HL-60 (cell line): Measurements from ENCODE around the gene PAK4.

Experiments
- CTCF ChIP-seq: IDR thresholded peaks from one replicate; pipeline ENCODE4 v1.5.1; 2011; ENCODE audit warnings: low read length, control low read depth, inconsistent platforms; ENCODE audit not compliant: insufficient read depth
- GABPA ChIP-seq: IDR thresholded peaks from 2 replicates; pipeline ENCODE4 v1.6.1; 2012; ENCODE audit warnings: low read depth
- POLR2AphosphoS5 ChIP-seq: IDR thresholded peaks from 2 replicates; pipeline ENCODE4 v1.6.1; 2012; ENCODE audit warnings: low read depth
- SPI1 ChIP-seq: IDR thresholded peaks from 2 replicates; pipeline ENCODE4 v1.6.1; 2012; ENCODE audit warnings: low read depth, mild to moderate bottlenecking, borderline replicate concordance
- TF ChIP-seq, protein P1 (sequence below): IDR thresholded peaks from 2 replicates; pipeline ENCODE4 v1.6.1; 2012; ENCODE audit warnings: low read depth; ENCODE audit not compliant: insufficient replicate concordance

DNA sequence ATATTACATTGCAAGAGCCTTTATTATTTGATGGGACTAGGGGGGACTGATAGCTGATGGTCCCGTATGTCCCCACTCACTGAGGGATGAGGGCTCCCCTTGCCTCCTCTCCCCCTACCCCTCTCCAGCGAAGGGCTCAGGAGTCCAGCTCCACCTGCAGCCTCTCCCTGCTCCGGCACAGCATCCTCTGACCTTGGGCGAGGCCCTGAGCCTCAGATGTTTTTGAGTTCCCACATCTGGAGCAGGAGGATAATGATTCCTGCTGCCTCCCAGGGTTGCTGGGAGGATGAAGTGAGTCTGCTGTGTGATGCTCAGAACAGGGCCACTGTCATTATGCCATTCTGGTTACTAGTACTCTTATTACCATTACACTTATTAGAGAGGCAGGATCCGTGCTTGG, 15.0 kb downstream of the PAK4 start:
- TF ChIP-seq CTCF = no peak
- no peak for TF ChIP-seq POLR2AphosphoS5
- no peak for TF ChIP-seq GABPA
- TF ChIP-seq, protein P1, sequence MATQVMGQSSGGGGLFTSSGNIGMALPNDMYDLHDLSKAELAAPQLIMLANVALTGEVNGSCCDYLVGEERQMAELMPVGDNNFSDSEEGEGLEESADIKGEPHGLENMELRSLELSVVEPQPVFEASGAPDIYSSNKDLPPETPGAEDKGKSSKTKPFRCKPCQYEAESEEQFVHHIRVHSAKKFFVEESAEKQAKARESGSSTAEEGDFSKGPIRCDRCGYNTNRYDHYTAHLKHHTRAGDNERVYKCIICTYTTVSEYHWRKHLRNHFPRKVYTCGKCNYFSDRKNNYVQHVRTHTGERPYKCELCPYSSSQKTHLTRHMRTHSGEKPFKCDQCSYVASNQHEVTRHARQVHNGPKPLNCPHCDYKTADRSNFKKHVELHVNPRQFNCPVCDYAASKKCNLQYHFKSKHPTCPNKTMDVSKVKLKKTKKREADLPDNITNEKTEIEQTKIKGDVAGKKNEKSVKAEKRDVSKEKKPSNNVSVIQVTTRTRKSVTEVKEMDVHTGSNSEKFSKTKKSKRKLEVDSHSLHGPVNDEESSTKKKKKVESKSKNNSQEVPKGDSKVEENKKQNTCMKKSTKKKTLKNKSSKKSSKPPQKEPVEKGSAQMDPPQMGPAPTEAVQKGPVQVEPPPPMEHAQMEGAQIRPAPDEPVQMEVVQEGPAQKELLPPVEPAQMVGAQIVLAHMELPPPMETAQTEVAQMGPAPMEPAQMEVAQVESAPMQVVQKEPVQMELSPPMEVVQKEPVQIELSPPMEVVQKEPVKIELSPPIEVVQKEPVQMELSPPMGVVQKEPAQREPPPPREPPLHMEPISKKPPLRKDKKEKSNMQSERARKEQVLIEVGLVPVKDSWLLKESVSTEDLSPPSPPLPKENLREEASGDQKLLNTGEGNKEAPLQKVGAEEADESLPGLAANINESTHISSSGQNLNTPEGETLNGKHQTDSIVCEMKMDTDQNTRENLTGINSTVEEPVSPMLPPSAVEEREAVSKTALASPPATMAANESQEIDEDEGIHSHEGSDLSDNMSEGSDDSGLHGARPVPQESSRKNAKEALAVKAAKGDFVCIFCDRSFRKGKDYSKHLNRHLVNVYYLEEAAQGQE = no peak
- no peak for TF ChIP-seq SPI1
